Measurements from ENCODE around the gene PTF1A.

- TF ChIP-seq SUZ12 (IDR thresholded peaks at IDR 0.05), result no peak
- TF ChIP-seq FOXK2 (IDR thresholded peaks at IDR 0.05), result no peak
- TF ChIP-seq L3MBTL2 (conservative IDR thresholded peaks at IDR 0.05), result no peak
- no peak for TF ChIP-seq ZNF384 (IDR thresholded peaks at IDR 0.05)
- TF ChIP-seq FOXM1 (IDR thresholded peaks at IDR 0.05; ENCODE audit: borderline replicate concordance), result no peak
- TF ChIP-seq FOXA1 (IDR thresholded peaks at IDR 0.05), result no peak
These were observed 2.4 kb downstream of the PTF1A start for GRCh38 chr10:23194471-23194965.

Data from HEK293T (cell line).